ENCODE measurements around the gene CDK8.

The CDK8 gene

DNA sequence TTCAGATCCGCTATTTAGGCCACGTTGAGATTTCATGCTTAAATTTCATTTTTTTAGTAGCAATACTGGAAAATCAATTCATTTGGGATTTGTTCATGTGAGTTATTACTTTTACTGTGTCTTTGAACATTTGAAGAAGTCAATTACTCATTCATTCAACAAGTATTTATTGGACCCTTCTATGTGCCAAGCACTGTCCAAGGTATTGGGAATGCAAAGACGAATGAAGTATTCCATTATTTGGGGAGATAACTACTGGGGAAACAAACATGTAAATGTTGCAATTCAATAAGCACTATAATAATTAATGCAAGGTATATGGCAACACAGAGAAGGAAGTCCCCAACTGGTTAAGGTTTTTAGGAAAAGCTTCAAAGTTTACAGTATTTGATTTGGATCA is 5.7 kb downstream of the CDK8 start:
- Histone ChIP-seq H3K9me3 (ENCODE audit: severe bottlenecking) (no peaks in the 10 kb centered on the region), H3K36me3 (no peaks in the 10 kb centered on the region), H3K4me3 (ENCODE audit: low read depth, low read length) (no peak overlapping the region), H3K27me3 (ENCODE audit: insufficient read depth, low read depth, severe bottlenecking) (no peaks in the 10 kb centered on the region), H3K27ac (no peak overlapping the region)
- no peak for DNase-seq
- no peak for TF ChIP-seq CTCF (IDR thresholded peaks at IDR 0.05; ENCODE audit: low read depth, low read length)

DNA sequence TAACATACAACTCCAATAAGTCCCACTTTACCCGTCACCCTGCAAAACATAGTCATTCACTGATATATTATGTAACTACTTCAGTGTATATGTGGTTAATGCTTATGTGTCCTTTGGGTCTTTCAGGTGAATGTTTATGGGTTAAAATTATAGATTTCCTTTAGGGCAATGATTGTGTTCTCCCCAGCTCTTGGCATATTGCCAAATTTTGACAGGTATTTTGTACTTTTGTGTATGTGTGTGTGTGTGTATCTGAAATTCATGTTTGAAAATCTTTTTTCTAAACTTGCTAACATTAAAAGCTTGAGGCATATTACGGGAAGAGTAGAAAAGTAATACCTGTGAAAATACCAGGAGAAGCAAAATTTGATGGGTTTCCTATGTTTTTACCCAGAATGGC is 8.2 kb downstream of the CDK8 start:
- Histone ChIP-seq H3K27ac (no peak overlapping the region), H3K4me3 (ENCODE audit: low read depth, low read length) (no peak overlapping the region), H3K9me3 (ENCODE audit: severe bottlenecking) (no peaks in the 10 kb centered on the region), H3K36me3 (no peaks in the 10 kb centered on the region), H3K27me3 (ENCODE audit: insufficient read depth, low read depth, severe bottlenecking) (no peaks in the 10 kb centered on the region)
- DNase-seq = no peak
- no peak for TF ChIP-seq CTCF (IDR thresholded peaks at IDR 0.05; ENCODE audit: low read depth, low read length)

DNA sequence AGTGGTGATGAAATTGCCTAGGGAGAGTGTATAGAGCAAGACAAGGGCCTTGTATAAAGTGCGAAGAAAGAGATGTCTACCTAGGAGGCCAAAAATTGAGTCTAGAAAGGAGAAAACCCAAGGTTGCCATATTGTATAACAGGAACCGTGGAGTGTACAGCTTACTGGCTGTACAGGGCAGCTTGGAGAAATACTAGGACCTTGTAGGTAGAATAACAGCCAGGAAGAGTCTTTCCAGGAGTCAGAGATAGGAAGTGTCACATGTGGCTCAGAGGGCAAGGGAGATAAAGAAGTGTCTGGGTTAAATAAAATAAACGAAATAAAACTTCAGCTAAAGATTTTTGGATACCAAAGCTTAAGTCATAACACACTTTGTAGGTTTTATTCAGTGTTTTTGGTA is 12.4 kb downstream of the CDK8 start:
- H3K36me3 ChIP-seq = no peaks in the 10 kb centered on the region
- H3K27me3 ChIP-seq (ENCODE audit: insufficient read depth, low read depth, severe bottlenecking) = no peaks in the 10 kb centered on the region
- H3K4me3 ChIP-seq (ENCODE audit: low read depth, low read length) = no peak overlapping the region
- DNase-seq = no peak
- H3K27ac ChIP-seq = no peak overlapping the region
- no peak for TF ChIP-seq CTCF (IDR thresholded peaks at IDR 0.05; ENCODE audit: low read depth, low read length)
- no peaks in the 10 kb centered on the region for H3K9me3 ChIP-seq (ENCODE audit: severe bottlenecking)

DNA sequence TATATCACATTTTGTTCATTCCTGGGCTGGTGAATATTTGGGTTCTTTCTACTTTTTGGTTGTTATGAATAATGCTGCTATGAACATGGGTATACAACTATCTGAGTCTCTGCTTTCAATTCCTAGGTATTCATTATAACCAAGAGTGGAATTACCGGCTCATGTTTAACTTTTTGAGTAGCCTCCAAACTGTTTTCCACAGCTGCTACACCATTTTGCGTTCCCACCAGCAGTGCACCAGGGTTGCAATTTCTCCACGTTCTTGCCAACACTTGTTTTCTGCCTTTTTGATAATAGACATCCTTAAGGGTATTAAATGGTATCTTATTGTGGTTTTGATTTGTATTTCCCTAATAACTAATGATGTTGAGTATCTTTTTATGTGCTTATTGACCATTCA is 16.8 kb downstream of the CDK8 start:
- DNase-seq = no peak
- H3K4me3 ChIP-seq (ENCODE audit: low read depth, low read length) = no peak overlapping the region
- no peak for TF ChIP-seq CTCF (IDR thresholded peaks at IDR 0.05; ENCODE audit: low read depth, low read length)
- H3K27ac ChIP-seq = no peak overlapping the region
- H3K36me3 ChIP-seq = no peaks in the 10 kb centered on the region
- no peaks in the 10 kb centered on the region for H3K27me3 ChIP-seq (ENCODE audit: insufficient read depth, low read depth, severe bottlenecking)
- H3K9me3 ChIP-seq (ENCODE audit: severe bottlenecking) = no peaks in the 10 kb centered on the region

DNA sequence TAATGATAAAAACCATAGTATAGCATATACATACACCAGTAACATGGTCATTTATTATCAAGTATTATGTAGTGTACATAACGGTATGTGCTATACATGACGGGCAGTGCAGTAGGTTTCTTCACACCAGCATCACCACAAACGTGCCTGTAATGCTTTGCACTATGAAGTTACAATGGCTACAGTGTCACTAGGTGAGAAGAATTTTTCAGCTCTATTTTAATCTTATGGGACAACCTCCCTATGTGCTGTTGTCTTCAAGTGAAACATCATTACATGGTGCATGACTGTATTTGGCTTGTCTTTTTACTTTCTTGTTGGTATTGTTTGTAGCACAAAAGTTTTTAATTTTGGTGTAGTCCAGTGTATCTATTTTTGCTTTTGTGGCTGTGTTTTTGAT is 18.7 kb downstream of the CDK8 start:
- H3K27me3 ChIP-seq (ENCODE audit: insufficient read depth, low read depth, severe bottlenecking) = no peaks in the 10 kb centered on the region
- no peaks in the 10 kb centered on the region; the same call in 1 of the 2 replicates for H3K36me3 ChIP-seq
- no peak overlapping the region for H3K4me3 ChIP-seq (ENCODE audit: low read depth, low read length)

More for the DNA sequence above, 18.7 kb downstream of the CDK8 start:
- Histone ChIP-seq H3K27ac (no peak overlapping the region), H3K9me3 (ENCODE audit: severe bottlenecking) (no peaks in the 10 kb centered on the region)
- no peak for TF ChIP-seq CTCF (IDR thresholded peaks at IDR 0.05; ENCODE audit: low read depth, low read length)
- no peak for DNase-seq

All from WERI-Rb-1 (cell line).